Measurements from ENCODE around the gene NFATC2. TPM values are rescaled to one million over a fixed set of nuclear protein-coding genes. Genes with fewer than 3 reads are reported as not detected.

NFATC2 gene
- total RNA-seq, 4 donors from 2014 or later = 5.7 to 36.4 (median 12.0) TPM

DNA sequence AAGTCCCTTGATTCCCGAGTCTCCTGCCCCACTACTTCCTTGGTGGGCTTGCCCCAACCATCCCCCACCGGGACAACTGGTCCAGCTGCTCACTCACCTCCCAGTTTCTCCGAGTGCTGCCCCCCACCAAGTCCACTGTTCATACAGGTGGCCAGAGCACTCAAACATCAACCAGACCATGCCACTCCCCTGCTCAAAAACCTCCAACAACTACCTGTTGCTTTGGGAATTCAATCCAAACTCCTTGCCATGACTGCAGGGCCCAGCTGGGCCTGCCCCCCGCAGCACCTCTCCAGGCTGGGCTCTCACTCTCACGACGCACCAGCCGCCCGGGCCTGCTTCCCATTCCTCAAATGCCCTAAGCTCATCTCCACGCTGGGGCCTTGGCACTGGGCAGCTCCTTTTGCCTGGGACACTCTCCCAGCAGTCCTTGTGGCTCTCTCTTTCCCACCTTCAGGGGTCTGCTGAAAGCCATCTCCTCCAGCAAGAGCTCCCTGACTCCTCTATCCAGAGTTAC is 97.5 kb downstream of the NFATC2 start:
- Histone ChIP-seq H3K9me3 (no peaks in the 10 kb centered on the region), H3K4me3 (no peak overlapping the region), H3K4me1 (peaks cover 15 to 29% of the 10 kb centered on the region in 2 donors), H3K36me3 (no peaks in the 10 kb centered on the region), H3K27me3 (no peaks in the 10 kb centered on the region), H3K27ac (peak overlapping the region in 1 of 2 donors; percentile 29)
- no peak for DNase-seq
- TF ChIP-seq, protein P1, sequence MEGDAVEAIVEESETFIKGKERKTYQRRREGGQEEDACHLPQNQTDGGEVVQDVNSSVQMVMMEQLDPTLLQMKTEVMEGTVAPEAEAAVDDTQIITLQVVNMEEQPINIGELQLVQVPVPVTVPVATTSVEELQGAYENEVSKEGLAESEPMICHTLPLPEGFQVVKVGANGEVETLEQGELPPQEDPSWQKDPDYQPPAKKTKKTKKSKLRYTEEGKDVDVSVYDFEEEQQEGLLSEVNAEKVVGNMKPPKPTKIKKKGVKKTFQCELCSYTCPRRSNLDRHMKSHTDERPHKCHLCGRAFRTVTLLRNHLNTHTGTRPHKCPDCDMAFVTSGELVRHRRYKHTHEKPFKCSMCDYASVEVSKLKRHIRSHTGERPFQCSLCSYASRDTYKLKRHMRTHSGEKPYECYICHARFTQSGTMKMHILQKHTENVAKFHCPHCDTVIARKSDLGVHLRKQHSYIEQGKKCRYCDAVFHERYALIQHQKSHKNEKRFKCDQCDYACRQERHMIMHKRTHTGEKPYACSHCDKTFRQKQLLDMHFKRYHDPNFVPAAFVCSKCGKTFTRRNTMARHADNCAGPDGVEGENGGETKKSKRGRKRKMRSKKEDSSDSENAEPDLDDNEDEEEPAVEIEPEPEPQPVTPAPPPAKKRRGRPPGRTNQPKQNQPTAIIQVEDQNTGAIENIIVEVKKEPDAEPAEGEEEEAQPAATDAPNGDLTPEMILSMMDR (IDR thresholded peaks at IDR 0.05) = no peak
- no peak for TF ChIP-seq POLR2A (IDR thresholded peaks at IDR 0.05)
- intact Hi-C loops (cut with DNase I; ENCODE audit: low total_unique reads) = loop anchor here (5.0 kb wide), 1 partner anchor 117 kb away; no protein-coding TSS in a partner anchor

DNA sequence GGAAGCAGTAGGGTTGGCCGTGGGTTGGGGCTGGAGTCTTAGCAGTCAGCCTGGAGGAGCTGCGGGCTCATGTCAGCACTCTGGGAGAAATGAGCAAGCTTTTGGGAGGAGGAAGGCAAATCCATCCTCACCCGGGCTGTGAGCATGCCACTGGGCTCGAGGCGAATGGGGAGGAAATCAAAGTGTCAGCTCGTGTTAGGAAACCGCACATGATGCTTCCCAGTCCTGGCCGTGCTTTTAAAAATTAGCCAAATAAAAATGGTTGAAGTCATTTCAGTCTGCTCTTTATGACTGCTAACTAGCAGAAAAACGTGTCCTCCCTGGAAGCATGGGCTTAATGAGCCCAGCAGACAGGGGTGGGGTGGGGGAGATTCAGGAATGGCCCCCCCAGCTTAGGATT is 98.1 kb downstream of the NFATC2 start:
- H3K27ac ChIP-seq = peak overlapping the region in 1 of 2 donors; percentile 29
- DNase-seq = peak; percentile 60 to 78
- H3K36me3 ChIP-seq = no peaks in the 10 kb centered on the region
- H3K4me3 ChIP-seq = no peak overlapping the region
- H3K4me1 ChIP-seq = peaks cover 15 to 29% of the 10 kb centered on the region in 2 donors
- no peak for TF ChIP-seq POLR2A (IDR thresholded peaks at IDR 0.05)
- TF ChIP-seq, protein P1 (IDR thresholded peaks at IDR 0.05) = no peak
- no peaks in the 10 kb centered on the region for H3K9me3 ChIP-seq
- intact Hi-C loops (cut with DNase I; ENCODE audit: low total_unique reads) = no loop called here
- H3K27me3 ChIP-seq = no peaks in the 10 kb centered on the region

- DNase-seq = no peak
- Histone ChIP-seq H3K27ac (no peak overlapping the region), H3K9me3 (no peaks in the 10 kb centered on the region), H3K4me1 (peaks cover 10 to 14% of the 10 kb centered on the region in 2 donors), H3K27me3 (no peaks in the 10 kb centered on the region), H3K4me3 (no peak overlapping the region), H3K36me3 (no peaks in the 10 kb centered on the region)
- TF ChIP-seq POLR2A (IDR thresholded peaks at IDR 0.05) = no peak
- TF ChIP-seq, protein P1 (IDR thresholded peaks at IDR 0.05) = no peak
- intact Hi-C loops (cut with DNase I; ENCODE audit: low total_unique reads) = no loop called here
These were observed 99.9 kb downstream of the NFATC2 start for GRCh38 chr20:51442602-51443001.

DNA sequence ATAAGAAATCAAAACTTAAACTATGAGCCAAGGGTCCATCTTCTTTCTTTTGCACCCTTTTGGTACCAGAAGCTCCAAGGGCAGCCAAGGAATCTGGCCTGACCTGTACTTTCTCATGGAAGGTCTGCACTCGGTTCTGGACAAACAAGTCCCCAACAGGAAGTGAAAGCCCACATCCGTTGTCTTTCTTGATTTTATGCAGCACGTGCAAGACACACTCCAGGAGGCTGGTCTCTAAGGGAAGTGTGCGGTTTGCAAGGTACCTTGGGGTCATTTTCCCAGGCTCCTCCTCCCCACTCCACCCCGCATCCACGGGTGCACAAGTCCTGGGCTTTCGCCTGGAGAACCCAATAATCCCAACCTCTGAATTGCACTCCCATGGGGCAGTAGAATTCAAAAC is 101.9 kb downstream of the NFATC2 start:
- H3K36me3 ChIP-seq = no peaks in the 10 kb centered on the region
- intact Hi-C loops (cut with DNase I; ENCODE audit: low total_unique reads) = no loop called here
- no peak for DNase-seq
- no peaks in the 10 kb centered on the region for H3K27me3 ChIP-seq
- H3K27ac ChIP-seq = no peak overlapping the region
- H3K9me3 ChIP-seq = no peaks in the 10 kb centered on the region
- H3K4me3 ChIP-seq = no peak overlapping the region
- peaks cover 0 to 6% of the 10 kb centered on the region in 2 donors for H3K4me1 ChIP-seq
- TF ChIP-seq POLR2A (IDR thresholded peaks at IDR 0.05) = no peak

- no peak for DNase-seq
- Histone ChIP-seq H3K27ac (no peak overlapping the region), H3K4me3 (no peak overlapping the region), H3K9me3 (no peaks in the 10 kb centered on the region), H3K36me3 (no peaks in the 10 kb centered on the region), H3K27me3 (no peaks in the 10 kb centered on the region), H3K4me1 (no peaks in the 10 kb centered on the region)
- TF ChIP-seq POLR2A (IDR thresholded peaks at IDR 0.05) = no peak
- intact Hi-C loops (cut with DNase I; ENCODE audit: low total_unique reads) = no loop called here
These were observed 103.3 kb downstream of the NFATC2 start for GRCh38 chr20:51439160-51439689.

DNA sequence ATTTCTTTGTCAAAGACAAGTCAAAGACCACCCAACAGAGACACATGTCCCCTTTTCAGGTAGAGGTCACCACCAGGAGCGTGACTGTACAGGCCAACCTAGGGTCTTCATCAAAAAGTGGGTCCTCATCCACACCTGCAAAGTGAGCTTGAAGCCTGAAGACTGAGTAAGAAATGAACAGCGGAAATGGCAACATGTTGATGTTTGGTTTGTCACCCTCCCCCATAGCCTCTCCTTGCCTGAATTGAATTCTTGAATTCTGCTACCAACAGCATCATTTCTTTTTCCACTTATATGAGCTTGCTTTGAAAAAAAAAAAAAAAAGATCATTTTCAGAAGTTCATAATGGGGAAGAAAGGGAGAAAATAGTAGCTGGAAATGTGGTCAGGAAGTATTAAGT is 104.4 kb downstream of the NFATC2 start:
- Histone ChIP-seq H3K36me3 (no peaks in the 10 kb centered on the region), H3K9me3 (no peaks in the 10 kb centered on the region), H3K4me3 (no peak overlapping the region), H3K27ac (no peak overlapping the region), H3K4me1 (no peaks in the 10 kb centered on the region), H3K27me3 (no peaks in the 10 kb centered on the region)
- intact Hi-C loops (cut with DNase I; ENCODE audit: low total_unique reads) = no loop called here
- TF ChIP-seq POLR2A (IDR thresholded peaks at IDR 0.05) = no peak
- TF ChIP-seq, protein P1 (IDR thresholded peaks at IDR 0.05) = no peak
- DNase-seq = no peak

Data from uterus (tissue), 4 donors.